OCI-LY3 (cell line): Measurements from ENCODE around the gene NAA25.

Experiments
- CTCF ChIP-seq: fragments of 200-600, 300-600 bp; sonication (generic); IDR thresholded peaks from 2 replicates; pipeline ENCODE4 v1.5.1; 2014; ENCODE audit warnings: antibody characterized with exemption, low read length, low read depth
- EZH2phosphoT487 ChIP-seq: fragments of 200-600 bp; shearing (Covaris generic); IDR thresholded peaks from 2 replicates; pipeline ENCODE4 v1.6.1; 2018; ENCODE audit warnings: antibody characterized with exemption, mixed run types, low read depth

GRCh38 chr12:112131686-112132085, 23.1 kb upstream of the NAA25 start:
- TF ChIP-seq CTCF (no peak), EZH2phosphoT487 (no peak)
